ENCODE results near the gene SCUBE2.

- TF ChIP-seq CTCF (IDR thresholded peaks at IDR 0.05) = no peak
- no peak for TF ChIP-seq POLR2A (IDR thresholded peaks at IDR 0.05)
Measured at GRCh38 chr11:9109858-9110731, 18.7 kb upstream of the SCUBE2 start.

All from body of pancreas (tissue), 4 donors.